Effector memory CD8-positive, alpha-beta T cell (primary cell): ENCODE measurements around the gene MOB4.
"Not testable (repeated sequence)": the region's sequence is repeated elsewhere in the genome, so short reads cannot be mapped to it uniquely, and the experiment has no call there.

Experiments used
- ATAC-seq: fragments of 150-1000 bp; cut with Tn5 transposase; replicated peaks from 2 replicates; pipeline ENCODE4 v1.10.0; 2021; ENCODE audit warnings: mild to moderate bottlenecking, moderate library complexity
- DNase-seq, 3 experiments: peaks; one replicate each; pipeline ENCODE4 v3.0.0; 2021
- H3K27ac Mint-ChIP-seq, 2 donors: one replicate each; pipeline ENCODE4 v1.8.0; 2022; ENCODE audit warnings: mild to moderate bottlenecking in 2 of 2, mixed read lengths in 2 of 2, moderate library complexity in 2 of 2
- H3K27me3 Mint-ChIP-seq, 2 donors: one replicate each; pipeline ENCODE4 v1.8.0; 2022; ENCODE audit warnings: mixed read lengths in 2 of 2
- H3K36me3 Mint-ChIP-seq: one replicate; pipeline ENCODE4 v1.8.0; 2022; ENCODE audit warnings: mild to moderate bottlenecking, moderate library complexity, mixed read lengths; ENCODE audit not compliant: insufficient read depth
- H3K4me1 Mint-ChIP-seq, 2 donors: one replicate each; pipeline ENCODE4 v1.8.0; 2022; ENCODE audit warnings: low read depth in 2 of 2, mixed read lengths in 2 of 2
- H3K4me3 Mint-ChIP-seq, 2 donors: one replicate each; pipeline ENCODE4 v1.8.0; 2022; ENCODE audit warnings: mild to moderate bottlenecking in 2 of 2, mixed read lengths in 2 of 2, moderate library complexity in 2 of 2
- H3K9me3 Mint-ChIP-seq, 2 donors: one replicate each; pipeline ENCODE4 v1.8.0; 2022; ENCODE audit warnings: mixed read lengths in 2 of 2

MOB4 gene

DNA sequence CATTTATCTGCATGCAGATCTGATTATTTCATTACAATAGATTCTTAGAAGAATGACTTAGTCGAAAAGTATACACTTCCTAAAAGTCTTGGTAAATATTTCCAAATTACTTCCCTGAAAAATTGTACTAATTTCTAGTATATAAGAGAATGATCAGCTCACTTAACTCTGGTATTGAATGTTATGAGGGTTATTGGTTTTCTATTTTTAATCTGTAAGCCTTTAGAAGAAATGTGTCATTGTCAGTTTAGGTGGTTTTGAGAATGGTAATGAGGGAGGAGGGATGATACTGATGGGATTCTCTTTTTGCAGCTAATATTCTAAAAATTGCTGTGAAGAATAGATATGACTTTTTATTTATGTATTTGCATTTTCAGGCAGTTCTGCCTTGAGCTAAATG is 23.9 kb downstream of the MOB4 start:
- no peak overlapping the region for H3K4me3 Mint-ChIP-seq
- H3K27me3 Mint-ChIP-seq, result no peaks in the 10 kb centered on the region
- H3K36me3 Mint-ChIP-seq, result peaks cover 94% of the 10 kb centered on the region
- H3K27ac Mint-ChIP-seq, result peak overlapping the region; percentile 57 to 79
- no peaks in the 10 kb centered on the region for H3K9me3 Mint-ChIP-seq
- peaks cover 20 to 40% of the 10 kb centered on the region in 2 donors for H3K4me1 Mint-ChIP-seq
- DNase-seq, result no peak
- ATAC-seq, result no peak

DNA sequence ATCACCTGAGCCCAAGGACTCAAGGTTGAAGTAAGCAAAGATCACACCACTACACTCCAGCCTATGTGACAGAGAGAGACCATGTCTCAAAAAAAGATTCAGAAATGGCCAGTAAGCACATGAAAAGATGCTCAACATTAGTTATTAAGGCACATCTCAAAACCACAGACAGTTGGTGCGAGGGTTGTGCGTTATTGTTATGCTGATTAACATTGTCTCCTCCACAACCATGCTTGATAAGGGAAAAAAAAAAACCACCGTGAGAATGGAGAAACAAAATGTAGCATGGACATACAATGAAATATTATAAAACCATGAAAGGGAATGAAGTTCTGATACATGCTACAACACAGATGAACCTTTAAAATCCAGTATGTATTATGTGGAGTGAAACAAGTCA is 27.3 kb downstream of the MOB4 start:
- no peak for ATAC-seq
- H3K36me3 Mint-ChIP-seq, result peaks cover 83% of the 10 kb centered on the region
- no peak for DNase-seq
- no peaks in the 10 kb centered on the region for H3K9me3 Mint-ChIP-seq
- no peak overlapping the region for H3K27ac Mint-ChIP-seq
- H3K4me3 Mint-ChIP-seq, result no peak overlapping the region
- H3K4me1 Mint-ChIP-seq, result peaks cover 6 to 25% of the 10 kb centered on the region in 2 donors
- no peaks in the 10 kb centered on the region for H3K27me3 Mint-ChIP-seq

DNA sequence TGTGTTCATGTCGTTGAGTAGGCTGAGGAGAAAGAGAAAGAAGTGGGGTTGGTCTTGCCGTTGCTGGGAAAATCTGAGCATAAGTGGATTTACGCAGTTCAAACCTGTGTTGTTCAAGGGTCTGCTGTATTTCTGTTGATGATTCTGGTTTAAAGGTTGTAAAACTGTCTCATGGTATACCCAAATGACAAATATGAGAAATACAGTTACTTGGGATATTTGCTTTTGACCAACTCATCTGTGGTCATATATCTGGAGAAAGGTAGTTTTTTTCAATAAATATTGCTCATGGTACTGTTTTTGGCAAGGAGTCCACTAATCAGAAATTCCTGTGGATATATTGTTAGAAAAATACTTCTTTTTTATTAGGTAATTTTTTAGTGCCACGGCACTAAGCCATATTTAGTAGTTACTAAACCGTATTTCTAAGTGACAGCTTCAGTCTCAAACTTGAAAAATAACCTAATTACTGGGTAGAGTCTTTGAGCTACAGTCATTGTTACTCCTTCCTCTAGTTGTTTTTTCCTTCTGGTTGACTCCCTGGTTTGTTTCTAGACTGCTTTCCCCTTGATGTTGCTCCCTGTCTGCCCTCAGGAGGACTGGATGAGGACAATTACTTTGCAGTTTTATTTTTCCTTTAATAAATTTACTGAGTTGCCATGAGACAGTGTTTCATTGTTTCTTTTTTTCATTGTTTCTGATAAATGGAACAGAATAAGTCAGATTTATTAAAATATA is 31.5 kb downstream of the MOB4 start:
- ATAC-seq, result no peak
- Mint-ChIP-seq H3K4me3 (no peak overlapping the region), H3K9me3 (no peaks in the 10 kb centered on the region), H3K36me3 (peaks cover 80% of the 10 kb centered on the region), H3K27ac (no peak overlapping the region), H3K4me1 (peaks cover under 1 to 4% of the 10 kb centered on the region in 2 donors), H3K27me3 (no peaks in the 10 kb centered on the region)
- DNase-seq, result no peak

DNA sequence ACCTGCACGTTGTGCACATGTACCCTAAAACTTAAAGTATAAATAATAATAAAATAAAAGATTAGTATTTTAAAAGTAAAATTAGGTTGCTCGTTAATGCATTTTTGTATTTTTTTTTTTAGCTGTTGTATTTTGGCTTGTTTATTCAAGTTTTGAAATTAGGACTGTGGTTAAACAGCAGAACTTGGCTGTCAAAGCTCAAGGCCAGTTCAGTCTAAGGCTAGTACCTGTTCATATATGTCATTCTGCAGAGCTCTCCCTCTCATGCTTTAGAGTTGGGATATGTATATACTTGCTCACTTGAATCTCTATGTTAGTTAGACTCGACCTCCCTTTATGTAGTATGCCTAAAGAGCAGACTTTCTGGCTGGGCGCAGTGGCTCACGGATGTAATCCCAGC is 32.7 kb downstream of the MOB4 start:
- no peak overlapping the region for H3K27ac Mint-ChIP-seq
- H3K4me3 Mint-ChIP-seq, result no peak overlapping the region
- no peak for ATAC-seq
- no peaks in the 10 kb centered on the region for H3K4me1 Mint-ChIP-seq
- H3K9me3 Mint-ChIP-seq, result no peaks in the 10 kb centered on the region
- no peaks in the 10 kb centered on the region for H3K27me3 Mint-ChIP-seq
- no peak for DNase-seq
- H3K36me3 Mint-ChIP-seq, result peaks cover 75% of the 10 kb centered on the region

DNA sequence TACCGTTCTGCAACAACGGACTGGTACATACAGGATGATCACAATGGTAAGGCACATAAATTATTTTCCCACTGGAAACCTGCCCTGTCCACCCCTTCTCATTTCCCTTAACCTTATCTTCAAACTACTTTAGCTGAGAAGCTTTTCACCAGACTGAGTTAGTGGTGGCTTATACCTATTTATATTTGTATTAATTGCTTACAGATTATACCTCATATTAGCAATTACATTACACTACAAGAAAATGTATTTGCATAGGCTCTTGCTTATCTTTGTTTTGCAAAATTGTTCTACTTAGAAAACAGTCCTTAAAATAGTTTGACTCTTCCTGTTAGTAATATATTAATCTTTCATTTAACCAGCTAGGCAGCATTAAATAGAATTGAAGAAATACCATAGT is 35.4 kb downstream of the MOB4 start:
- H3K9me3 Mint-ChIP-seq, ATAC-seq, H3K4me1 Mint-ChIP-seq, H3K27ac Mint-ChIP-seq, H3K4me3 Mint-ChIP-seq, H3K27me3 Mint-ChIP-seq, DNase-seq: not testable (repeated sequence)
- peaks cover 69% of the 10 kb centered on the region for H3K36me3 Mint-ChIP-seq

DNA sequence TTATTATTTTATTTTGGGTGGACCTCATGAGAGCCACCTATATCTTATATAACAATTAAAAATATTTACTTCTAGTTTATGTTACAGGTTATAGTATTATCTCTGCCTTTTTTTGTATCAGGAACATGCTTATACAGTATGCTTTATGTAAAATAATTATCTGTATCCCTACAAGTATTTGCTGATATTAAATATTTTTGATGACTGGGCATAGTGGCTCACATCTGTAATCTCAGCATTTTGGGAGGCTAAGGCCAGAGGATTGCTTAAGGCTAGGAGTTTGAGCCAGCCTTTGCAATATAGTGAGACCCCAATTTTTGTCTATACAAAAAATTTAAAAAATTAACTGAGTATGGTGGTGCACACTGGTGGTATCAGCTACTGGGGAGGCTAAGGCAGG is 39.6 kb downstream of the MOB4 start:
- Mint-ChIP-seq H3K9me3 (no peaks in the 10 kb centered on the region), H3K4me3 (no peak overlapping the region), H3K27me3 (no peaks in the 10 kb centered on the region), H3K4me1 (peaks cover 0 to 8% of the 10 kb centered on the region in 2 donors), H3K36me3 (peaks cover 47% of the 10 kb centered on the region), H3K27ac (peak overlapping the region in 1 of 2 donors; percentile 68)
- DNase-seq, result no peak
- ATAC-seq, result no peak

DNA sequence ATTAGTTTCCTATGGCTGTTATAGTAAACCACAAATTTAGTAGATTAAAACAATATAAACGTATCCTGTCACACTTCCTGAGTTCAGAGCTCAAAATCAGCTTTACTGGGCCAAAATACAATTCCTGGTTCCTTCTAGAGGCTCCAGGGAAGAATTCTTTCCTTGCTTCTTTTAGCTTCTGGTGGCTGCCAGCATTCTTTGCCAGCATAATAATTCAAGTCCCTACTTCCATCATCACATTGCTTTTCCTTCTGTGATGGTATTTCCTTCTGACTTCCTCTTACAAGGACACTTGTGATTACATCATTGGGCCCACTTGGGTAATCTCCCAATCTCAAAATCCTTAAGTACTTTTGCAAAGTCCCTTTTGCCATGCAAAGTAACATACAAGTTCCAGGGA is 40.6 kb downstream of the MOB4 start:
- peaks cover 40% of the 10 kb centered on the region for H3K36me3 Mint-ChIP-seq
- H3K27ac Mint-ChIP-seq, result peak overlapping the region in 1 of 2 donors; percentile 68

DNA sequence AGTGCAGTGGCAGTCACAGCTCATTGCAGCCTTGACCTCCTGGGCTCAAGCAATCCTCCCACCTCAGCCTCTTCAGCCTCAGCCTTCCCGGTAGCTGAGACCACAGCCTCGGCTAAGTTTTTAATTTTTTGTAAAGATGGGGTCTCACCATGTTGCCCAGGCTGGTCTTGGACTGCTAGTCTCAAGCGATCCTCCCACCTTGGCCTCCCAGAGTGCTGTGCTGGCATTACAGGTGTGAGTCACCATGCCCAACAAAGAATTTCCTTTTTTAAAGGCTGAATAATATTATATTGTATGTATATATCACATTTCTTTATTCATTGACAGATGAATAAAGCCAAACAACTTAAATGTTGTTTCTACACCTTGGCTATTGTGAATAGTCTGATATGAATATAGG is 42.5 kb downstream of the MOB4 start:
- Mint-ChIP-seq H3K9me3 (no peaks in the 10 kb centered on the region), H3K4me3 (no peak overlapping the region), H3K27ac (no peak overlapping the region), H3K27me3 (no peaks in the 10 kb centered on the region), H3K36me3 (peaks cover 31% of the 10 kb centered on the region), H3K4me1 (peaks cover 3 to 8% of the 10 kb centered on the region in 2 donors)
- no peak for DNase-seq
- no peak for ATAC-seq

More for the DNA sequence above, 40.6 kb downstream of the MOB4 start:
- H3K4me1 Mint-ChIP-seq, result peaks cover 0 to 8% of the 10 kb centered on the region in 2 donors
- DNase-seq, result no peak
- no peaks in the 10 kb centered on the region for H3K27me3 Mint-ChIP-seq
- no peaks in the 10 kb centered on the region for H3K9me3 Mint-ChIP-seq
- H3K4me3 Mint-ChIP-seq, result no peak overlapping the region
- no peak for ATAC-seq

DNA sequence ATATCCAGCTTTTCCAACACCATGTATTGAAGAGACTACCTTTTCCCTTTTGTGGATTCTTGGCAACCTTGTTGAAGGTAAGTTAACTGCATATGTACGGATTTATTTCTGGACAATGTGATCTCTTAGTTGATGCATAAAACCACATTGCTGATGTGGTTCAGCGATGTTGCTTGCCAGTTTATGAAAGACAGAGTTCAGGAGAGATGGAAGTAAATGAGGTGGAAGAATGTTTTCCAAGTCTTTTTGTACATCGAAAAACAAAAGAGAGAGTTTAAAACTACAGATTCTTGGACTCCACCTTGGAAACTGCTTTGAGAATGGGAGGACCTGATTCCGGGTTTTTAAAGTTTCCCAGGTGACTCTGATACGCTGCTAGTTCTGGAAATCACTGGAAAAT is 43.8 kb downstream of the MOB4 start:
- no peak overlapping the region for H3K4me3 Mint-ChIP-seq
- H3K9me3 Mint-ChIP-seq, result no peaks in the 10 kb centered on the region
- H3K4me1 Mint-ChIP-seq, result peaks cover 3 to 14% of the 10 kb centered on the region in 2 donors
- peaks cover 18% of the 10 kb centered on the region for H3K36me3 Mint-ChIP-seq
- no peak for ATAC-seq
- DNase-seq, result no peak
- H3K27me3 Mint-ChIP-seq, result no peaks in the 10 kb centered on the region
- H3K27ac Mint-ChIP-seq, result no peak overlapping the region

DNA sequence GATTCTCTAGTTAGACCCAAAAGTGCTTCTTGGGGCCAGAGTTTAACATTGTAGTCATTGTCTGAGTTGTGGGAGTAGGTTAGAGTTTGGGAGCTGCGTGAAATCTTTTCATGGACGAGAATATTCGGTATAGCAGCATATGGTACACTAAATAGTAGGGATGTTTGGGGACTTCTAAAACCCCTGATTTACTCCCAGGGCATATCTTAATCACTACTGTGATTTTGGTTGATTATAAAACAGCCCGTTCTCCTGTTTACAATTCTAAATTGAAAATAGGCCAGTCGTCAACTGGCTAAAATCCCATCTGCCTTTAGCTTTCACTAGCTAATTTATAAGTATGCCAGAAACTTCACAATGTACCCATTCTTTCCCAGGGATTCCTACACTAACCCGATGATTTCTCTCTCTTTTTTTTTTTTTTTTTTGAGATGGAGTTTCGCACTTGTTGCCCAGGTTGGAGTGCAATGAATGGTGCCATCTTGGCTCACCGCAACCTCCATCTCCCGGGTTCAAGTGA is 44.3 kb downstream of the MOB4 start:
- ATAC-seq (no peak), DNase-seq (no peak)
- H3K27ac Mint-ChIP-seq, result peak overlapping the region in 1 of 2 donors; percentile 23
- H3K4me3 Mint-ChIP-seq, result no peak overlapping the region
- H3K36me3 Mint-ChIP-seq, result peaks cover 13% of the 10 kb centered on the region
- H3K9me3 Mint-ChIP-seq, result no peaks in the 10 kb centered on the region
- peaks cover 3 to 19% of the 10 kb centered on the region in 2 donors for H3K4me1 Mint-ChIP-seq
- no peaks in the 10 kb centered on the region for H3K27me3 Mint-ChIP-seq

DNA sequence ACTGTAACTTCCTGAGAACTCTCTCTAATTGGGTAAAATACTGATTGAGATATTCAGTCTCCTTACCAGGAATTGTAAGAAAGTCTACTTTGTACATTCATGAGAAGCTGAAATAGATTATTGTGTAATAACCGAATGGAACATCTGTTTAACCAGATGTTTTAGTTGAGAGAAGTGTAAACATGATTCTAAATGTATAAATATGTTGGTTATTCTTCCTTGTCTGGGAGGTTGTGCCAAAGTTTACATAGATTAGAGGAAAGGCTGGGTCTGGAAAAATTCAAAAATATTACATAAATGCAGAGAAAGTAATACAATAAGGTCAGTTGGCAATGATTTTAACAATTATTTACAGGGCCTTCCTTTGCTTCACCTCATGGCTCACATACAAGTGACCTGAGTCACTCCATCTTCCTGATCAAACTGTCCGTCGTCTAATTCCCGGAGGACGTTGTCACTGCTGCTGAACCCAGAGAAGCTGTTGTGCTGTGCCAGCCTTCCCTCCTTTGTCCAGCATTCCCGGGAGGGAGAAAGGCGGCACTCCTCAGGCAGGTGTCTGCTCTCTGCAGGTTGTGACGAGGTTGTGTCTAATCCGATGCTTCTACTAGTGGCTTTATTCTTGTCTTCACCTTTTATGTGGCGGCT is 55.9 kb downstream of the MOB4 start:
- Mint-ChIP-seq H3K9me3 (no peaks in the 10 kb centered on the region), H3K27me3 (no peaks in the 10 kb centered on the region), H3K36me3 (no peaks in the 10 kb centered on the region), H3K27ac (no peak overlapping the region), H3K4me1 (no peaks in the 10 kb centered on the region), H3K4me3 (no peak overlapping the region)
- ATAC-seq, result no peak
- no peak for DNase-seq

DNA sequence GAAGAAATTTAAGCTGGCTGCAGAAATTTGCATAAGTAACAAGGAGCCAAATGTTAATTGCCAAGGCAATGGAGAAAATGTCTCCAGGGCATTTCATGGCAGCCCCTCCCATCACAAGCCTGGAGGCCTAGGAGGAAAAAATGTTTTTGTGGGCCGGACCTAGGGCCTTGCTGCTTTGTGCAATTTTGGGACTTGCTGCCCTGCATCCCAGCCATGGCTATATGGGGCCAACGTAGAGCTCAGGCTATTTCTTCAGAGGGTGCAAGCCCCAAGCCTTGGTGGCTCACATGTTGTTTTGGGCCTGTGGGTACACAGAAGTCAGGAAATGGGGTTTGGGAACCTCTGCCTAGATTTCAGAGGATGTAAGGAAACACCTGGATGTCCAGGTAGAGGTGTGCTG is 57.7 kb downstream of the MOB4 start:
- ATAC-seq (no peak), DNase-seq (no peak)
- Mint-ChIP-seq H3K27ac (no peak overlapping the region), H3K4me1 (no peaks in the 10 kb centered on the region), H3K4me3 (no peak overlapping the region), H3K9me3 (no peaks in the 10 kb centered on the region), H3K27me3 (no peaks in the 10 kb centered on the region), H3K36me3 (no peaks in the 10 kb centered on the region)

DNA sequence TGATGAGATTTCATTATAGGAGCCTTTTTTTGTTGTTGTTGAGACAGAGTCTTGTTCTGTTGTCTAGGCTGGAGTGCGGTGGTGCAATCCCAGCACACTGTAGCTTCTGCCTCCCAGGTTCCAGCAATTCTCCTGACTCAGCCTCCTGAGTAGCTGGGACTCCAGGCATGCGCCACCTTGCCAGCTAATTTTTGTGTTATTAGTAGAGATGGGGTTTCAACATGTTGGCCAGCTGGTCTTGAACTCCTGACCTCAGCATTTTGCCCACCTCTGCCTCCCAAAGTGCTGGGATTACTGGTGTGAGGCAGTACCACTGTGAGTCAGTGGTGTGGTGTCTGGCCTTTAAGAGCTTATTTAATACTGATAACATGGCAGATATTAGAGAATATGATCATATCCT is 60.1 kb downstream of the MOB4 start:
- no peaks in the 10 kb centered on the region for H3K9me3 Mint-ChIP-seq
- no peak for DNase-seq
- H3K4me3 Mint-ChIP-seq, result no peak overlapping the region
- H3K27ac Mint-ChIP-seq, result no peak overlapping the region
- no peaks in the 10 kb centered on the region for H3K27me3 Mint-ChIP-seq
- ATAC-seq, result no peak
- H3K4me1 Mint-ChIP-seq, result no peaks in the 10 kb centered on the region
- no peaks in the 10 kb centered on the region for H3K36me3 Mint-ChIP-seq

DNA sequence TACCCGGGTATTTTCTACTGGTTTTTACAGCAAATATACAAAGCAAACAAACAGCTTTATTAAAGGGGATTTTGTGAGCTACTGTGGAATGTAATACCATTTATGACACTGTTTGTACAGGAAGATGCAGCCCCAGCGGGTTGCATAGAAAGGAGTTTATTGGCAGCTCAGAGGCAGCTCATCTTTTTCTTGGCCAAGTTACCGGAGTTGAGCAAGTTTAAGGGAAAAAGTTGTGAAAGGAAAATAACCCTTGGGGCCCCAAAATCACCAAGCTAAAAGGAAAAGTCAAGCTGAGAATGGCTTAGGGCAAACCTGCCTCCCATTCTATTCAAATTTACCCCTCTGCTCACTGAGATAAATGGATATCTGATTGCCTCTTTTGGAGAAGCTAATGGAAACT is 60.8 kb downstream of the MOB4 start:
- no peaks in the 10 kb centered on the region for H3K9me3 Mint-ChIP-seq
- H3K27ac Mint-ChIP-seq, result no peak overlapping the region
- ATAC-seq (no peak), DNase-seq (no peak)
- H3K27me3 Mint-ChIP-seq, result no peaks in the 10 kb centered on the region
- H3K4me1 Mint-ChIP-seq, result no peaks in the 10 kb centered on the region
- no peak overlapping the region for H3K4me3 Mint-ChIP-seq
- H3K36me3 Mint-ChIP-seq, result no peaks in the 10 kb centered on the region
